HG02610 (cell line): ENCODE measurements around the gene CHMP4A.

Experiments
- ATAC-seq: cut with Tn5 transposase; IDR thresholded peaks from one replicate; pipeline ENCODE4 v1.9.1; 2021; ENCODE audit warnings: mild to moderate bottlenecking, moderate library complexity; ENCODE audit not compliant: unreplicated experiment

Gene CHMP4A

DNA sequence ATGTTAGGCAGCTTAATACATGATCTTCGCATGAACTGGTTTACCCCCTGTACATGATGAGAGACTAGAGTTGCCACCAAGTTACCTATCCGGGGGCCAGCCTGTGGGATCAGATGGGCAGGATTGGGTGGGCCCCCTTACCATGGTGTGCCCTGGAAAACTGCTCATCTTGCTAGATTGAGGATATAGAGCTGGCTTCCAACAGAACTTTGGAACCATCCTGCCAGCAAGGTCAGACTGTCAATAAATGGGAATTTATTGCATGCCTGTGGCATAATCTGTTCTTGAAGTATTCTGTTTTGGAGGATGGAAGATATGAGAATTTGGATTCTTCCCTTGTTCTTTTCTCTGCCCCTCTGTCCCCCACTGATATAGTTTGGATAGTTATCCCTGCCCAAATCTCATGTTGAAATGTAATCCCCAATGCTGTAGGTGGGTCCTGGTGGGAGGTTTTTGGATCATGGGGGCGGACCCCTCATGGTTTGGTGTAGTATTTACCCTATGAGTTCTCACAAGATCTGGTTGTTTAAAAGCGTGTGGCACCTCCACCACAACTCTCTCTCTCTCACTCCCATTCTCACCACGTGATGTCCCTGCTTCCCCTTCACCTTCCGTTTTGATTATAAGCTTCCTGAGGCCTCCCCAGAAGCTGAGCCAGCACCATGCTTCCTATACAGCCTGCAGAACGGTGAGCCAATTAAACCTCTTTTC lies 14.3 kb downstream of the CHMP4A start:
- ATAC-seq, result no peak

DNA sequence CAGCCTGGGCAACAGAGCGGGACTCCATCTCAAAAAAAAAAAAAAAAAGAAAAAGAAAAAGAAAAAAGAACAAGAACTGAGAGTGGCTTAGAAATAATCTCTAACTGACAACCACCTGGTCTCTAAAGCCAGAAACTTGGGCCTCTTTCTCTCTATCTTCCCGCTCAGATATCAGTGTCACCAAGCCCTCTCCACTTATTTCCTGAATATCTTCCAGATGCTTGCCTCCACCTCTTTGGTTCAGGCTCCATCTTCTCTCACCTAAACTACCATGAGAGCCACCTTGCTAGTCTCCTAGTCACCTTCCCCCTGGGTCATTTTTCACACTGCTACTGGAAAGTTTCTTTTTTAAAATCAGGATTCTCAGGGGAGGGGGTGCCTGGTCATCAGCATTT lies 16.2 kb downstream of the CHMP4A start:
- ATAC-seq, result no peak

- ATAC-seq, result no peak
These were observed 16.9 kb downstream of the CHMP4A start for GRCh38 chr14:24196071-24197055.

DNA sequence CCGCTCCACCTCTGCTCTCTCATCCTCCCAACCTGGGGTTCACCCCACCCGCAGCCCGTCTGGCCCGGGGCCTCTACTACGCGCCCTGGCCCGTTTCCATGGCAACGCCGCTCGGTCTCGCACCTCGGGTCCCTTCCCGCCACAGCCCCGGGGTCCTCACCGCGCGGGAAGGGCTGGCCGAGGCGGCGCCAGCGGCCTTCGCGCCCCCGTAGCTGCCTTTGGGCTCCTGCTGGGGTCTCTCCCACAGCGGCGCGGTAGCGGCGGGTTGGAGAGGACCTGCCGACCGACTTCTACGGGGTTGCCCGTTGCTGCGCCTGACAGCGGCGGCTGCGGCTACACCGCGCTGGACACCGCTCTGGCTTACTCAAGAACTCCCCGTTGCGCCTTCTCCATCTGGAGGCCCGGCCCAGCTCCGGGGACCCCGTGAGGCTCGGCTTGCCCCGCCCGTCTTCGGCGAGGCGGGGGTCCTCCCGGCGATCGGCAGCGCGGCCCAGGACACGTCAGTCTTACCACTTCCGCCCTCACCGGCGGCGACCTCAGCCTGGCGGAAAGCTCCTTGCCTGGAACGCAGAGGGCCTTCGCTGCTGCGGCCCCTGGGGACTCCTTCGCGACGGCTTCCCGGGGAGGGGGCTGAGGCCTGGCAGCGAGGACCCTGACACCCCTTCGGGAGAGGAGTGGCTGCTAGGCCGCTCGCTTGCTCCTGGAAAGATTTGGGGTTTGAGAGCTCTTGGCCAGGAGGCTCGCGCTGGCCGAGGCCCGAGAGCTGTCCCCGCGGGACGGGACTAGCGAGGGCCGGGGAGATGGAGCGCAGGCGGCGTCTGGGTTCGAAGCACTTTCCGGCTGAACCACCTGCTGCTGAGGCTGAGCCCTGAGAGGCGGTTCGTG lies 17.9 kb downstream of the CHMP4A start, which contains the start of gene TM9SF1:
Gene TM9SF1, minus strand, starts transcription at position 256 of the 885 bp plus-strand sequence. CDS start 422 bp downstream, outside the sequence.
- peak; percentile 84 for ATAC-seq

- ATAC-seq, result no peak
These were observed 18.5 kb downstream of the CHMP4A start for GRCh38 chr14:24194873-24195185.

- ATAC-seq, result no peak
These were observed 19.0 kb downstream of the CHMP4A start for GRCh38 chr14:24194186-24194872.

DNA sequence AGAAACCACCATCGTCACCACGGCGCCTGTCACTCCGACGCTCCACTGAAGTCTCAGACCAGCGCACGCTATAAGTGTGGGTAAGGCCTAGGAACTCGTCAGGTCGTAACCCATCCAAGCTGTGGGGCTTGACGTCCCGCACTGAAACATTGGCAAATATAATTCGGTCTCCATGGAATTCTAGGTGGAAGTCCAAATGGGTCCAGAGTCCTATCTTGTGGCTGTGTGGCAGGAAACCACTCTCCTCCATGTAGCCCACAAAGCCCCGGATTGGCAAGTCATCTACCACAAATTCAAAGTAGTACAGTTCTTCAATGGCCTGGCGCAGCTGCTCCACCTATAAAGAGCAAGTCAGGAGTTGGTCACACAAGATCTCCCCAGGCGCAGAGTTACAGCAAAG lies 20.4 kb downstream of the CHMP4A start:
- no peak for ATAC-seq

GRCh38 chr14:24190416-24190815 lies 22.9 kb downstream of the CHMP4A start:
- ATAC-seq, result no peak

DNA sequence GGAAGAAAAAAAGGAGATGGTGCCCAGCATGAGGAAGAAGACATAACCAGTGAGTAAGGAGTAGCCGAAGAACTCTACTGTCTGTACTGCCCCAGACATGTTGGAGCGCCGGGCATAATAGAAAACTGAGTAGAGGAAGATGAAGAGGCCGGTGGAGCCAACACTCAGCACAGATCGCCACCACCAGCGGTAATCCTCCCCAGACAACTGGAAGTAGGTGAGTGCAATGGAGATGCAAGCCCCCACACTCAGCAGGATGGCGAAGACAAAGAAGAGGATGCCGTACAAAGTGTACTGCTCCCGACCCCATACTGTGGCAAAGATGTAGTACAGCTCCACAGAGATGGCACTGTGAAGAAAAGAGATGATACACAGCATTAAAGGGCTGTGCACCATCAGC lies 23.8 kb downstream of the CHMP4A start:
- ATAC-seq, result no peak

- ATAC-seq, result no peak
These were observed 24.3 kb downstream of the CHMP4A start for GRCh38 chr14:24189059-24189375.

- peak; percentile 93 for ATAC-seq
These were observed 24.8 kb downstream of the CHMP4A start, which contains the start of gene IPO4 for GRCh38 chr14:24188251-24189058. TSS of gene IPO4 (minus strand) at chr14:24188816. CDS start at chr14:24188787, 29 bp downstream.

DNA sequence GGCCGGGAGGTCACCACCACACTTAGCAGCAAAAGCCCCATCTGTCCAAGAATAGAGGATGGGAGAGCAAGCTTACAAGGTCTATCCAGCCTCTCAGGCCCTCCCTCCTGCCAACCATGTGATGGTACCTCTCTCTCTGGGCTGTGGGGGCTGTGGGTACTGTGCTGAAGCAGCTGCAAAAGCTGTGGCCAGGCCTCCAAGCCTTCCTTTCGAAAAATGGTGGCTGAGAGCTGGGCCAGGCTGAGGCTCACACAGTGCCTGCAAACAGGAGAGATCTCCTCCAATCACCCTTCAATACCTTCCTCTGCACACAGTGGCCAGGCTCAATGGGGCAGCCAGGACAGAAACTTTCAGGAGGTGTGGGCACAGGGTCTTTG lies 25.8 kb downstream of the CHMP4A start:
- ATAC-seq, result no peak

DNA sequence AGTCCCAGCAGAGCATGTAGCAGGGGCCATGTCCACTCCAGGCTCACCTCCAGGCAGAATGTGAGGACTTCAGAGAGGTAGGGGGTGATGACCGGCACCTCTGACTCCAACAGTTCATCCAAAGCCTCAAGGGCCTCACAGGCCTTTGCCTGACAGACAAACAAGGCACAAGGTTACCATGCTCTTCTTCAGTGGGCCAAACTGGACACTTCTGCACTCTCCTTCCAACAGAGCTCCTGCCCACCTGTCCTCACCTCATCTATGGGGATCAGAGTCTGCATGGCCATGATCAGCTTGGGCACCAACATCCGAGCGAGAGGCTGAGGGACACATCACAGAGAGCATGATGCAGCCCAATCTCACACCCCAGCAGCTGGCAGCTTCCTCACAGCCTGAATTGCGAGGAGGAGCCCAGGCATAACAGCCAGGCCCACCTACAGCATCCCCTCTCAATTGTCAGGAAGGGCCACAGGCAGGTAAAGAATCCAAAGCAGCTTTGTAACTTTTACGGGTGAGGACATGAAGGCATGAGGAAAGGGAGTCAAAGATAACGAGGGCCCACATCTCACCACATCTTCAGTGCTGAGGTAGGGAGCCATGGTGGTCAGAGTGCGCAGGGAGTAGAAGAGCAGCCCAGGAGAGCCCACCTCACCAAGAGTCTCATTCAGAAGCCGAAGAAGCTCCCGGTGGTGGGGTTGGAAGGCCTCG lies 26.3 kb downstream of the CHMP4A start:
- no peak for ATAC-seq

DNA sequence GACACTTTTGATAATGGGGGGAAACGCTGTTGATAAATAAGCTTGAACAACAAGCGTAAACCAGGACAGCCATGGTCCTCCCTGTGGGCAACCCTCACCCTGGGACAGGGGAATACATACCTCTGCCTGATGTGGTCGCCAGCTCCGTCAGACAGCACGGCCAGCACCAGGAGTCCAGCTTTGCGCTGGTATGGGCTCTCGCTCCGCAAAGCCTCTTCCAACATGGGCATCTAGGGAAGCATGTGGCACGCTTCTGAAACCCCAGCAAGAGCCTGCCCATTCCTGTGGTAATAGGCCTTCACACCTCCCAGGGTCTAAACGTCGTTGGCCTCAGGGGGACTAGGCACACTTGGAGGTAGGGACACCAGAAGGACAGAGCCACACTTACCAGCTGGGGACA lies 27.5 kb downstream of the CHMP4A start:
- ATAC-seq, result no peak

- no peak for ATAC-seq
These were observed 28.3 kb downstream of the CHMP4A start for GRCh38 chr14:24185026-24185425.

DNA sequence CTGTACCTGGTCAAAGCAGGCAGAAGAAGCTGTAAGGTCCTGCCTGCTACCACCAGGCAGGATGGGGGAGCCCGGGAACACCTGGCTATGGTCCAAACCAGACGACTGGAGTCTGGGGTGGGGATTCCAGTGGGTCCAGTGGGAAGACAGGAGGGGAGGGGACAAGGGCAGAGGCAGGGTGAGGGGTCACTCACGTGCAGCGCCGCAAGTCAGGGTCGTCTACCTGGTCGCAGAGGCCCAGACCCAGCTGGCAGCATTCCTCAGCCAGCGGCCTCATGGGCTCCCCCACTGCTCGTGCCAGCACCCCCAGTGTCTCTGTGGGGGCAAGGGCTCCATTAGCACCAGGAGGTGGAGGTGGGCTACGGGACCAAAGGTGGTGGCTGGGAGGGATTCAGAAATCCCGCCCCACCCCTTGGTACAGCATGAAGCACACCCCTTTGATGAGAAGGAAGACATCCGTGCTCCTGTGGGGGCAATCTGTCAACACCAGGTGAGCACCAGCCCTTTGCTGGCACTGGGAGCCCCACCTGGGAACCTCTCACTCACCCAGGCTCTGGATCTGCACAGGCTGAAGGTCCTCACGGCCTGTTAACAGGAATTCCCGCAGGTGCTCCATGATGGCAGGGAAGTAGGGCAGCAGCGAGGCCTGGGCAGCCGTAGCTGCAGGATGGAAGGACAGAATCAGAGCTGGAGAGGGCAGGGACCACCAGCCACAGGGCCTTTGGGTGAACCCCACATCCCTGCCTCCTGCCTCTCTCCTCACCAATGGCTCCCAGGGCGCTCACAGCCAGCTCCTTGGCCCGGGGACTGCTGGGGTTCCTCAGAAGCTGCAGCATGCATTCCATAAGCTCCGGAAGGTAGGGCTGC lies 29.0 kb downstream of the CHMP4A start:
- ATAC-seq, result no peak

DNA sequence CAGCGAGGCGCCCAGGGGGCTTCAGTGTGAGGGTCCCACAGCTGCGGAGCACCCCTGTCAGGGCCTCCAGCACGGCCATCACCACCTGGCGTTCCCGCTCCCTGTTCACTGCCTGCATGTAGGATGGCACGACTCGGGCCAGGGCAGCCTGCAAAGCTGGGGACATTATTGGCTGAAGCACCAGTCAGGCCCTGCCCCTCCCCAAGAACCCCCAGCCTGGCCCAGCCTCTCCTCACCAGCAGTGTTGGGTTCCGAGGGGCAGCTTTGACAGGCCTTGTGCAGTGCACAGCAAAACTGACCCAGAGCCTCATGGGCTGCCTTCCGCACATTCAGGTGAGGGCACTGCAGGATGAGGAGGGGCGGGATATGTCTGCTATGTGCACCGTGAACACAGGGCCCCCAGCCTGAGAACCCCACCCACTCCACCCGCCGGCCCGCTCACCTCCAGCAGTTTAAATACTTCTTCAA lies 30.2 kb downstream of the CHMP4A start:
- no peak for ATAC-seq
